Activated T-helper 1 cell treated with anti-CD3 and anti-CD28 coated beads, Interleukin-12 subunit alpha, Interleukin-12 subunit beta, Interleukin-2, Interleukin-4 antibody, amounts not matched to agents 30 ng/mL and 10 ng/mL and 1 ng/mL, durations not matched to agents 14 hours and 24 hours and 36 hours (primary cell): Measurements from ENCODE around the gene SKI. TPM values are rescaled to one million over a fixed set of nuclear protein-coding genes. Genes with fewer than 3 reads are reported as not detected.

Experiments used
- DNase-seq: peaks from one replicate; pipeline ENCODE4 v3.0.0; 2021; ENCODE audit warnings: low spot score
- H3K27ac Mint-ChIP-seq: one replicate; pipeline ENCODE4 v1.8.0; 2021; ENCODE audit warnings: mild to moderate bottlenecking, mixed read lengths
- H3K27me3 Mint-ChIP-seq: one replicate; pipeline ENCODE4 v1.8.0; 2022; ENCODE audit warnings: mild to moderate bottlenecking, moderate library complexity, mixed read lengths; ENCODE audit not compliant: insufficient read depth
- H3K36me3 Mint-ChIP-seq: one replicate; pipeline ENCODE4 v1.8.0; 2021; ENCODE audit warnings: low read depth, mixed read lengths
- H3K4me1 Mint-ChIP-seq: one replicate; pipeline ENCODE4 v1.8.0; 2021; ENCODE audit warnings: low read depth, mixed read lengths
- H3K4me3 Mint-ChIP-seq: one replicate; pipeline ENCODE4 v1.8.0; 2021; ENCODE audit warnings: mild to moderate bottlenecking, moderate library complexity, mixed read lengths
- H3K9me3 Mint-ChIP-seq: one replicate; pipeline ENCODE4 v1.8.0; 2021; ENCODE audit warnings: mixed read lengths
- intact Hi-C: fragments of 100-400 bp; cut with micrococcal nuclease; formaldehyde crosslinking; loops from one replicate; pipeline ENCODE4 v1.15.1; 2024
- total RNA-seq: library from RNA; stranded (reverse); gene quantifications from 2 replicates; pipeline ENCODE4 v1.2.3, GENCODE V29; 2022

Gene SKI
- total RNA-seq, 1 donor from 2014 or later, result 38.3 TPM

- DNase-seq, result no peak
- intact Hi-C loops, result no loop called here
- no peaks in the 10 kb centered on the region for H3K9me3 Mint-ChIP-seq
- no peaks in the 10 kb centered on the region for H3K4me1 Mint-ChIP-seq
- H3K36me3 Mint-ChIP-seq, result peaks cover 15% of the 10 kb centered on the region
- no peak overlapping the region for H3K4me3 Mint-ChIP-seq
- H3K27ac Mint-ChIP-seq, result no peak overlapping the region
- H3K27me3 Mint-ChIP-seq, result no peaks in the 10 kb centered on the region
Measured at GRCh38 chr1:2307064-2307605, 79.0 kb downstream of the SKI start.

- Mint-ChIP-seq H3K4me3 (no peak overlapping the region), H3K9me3 (no peaks in the 10 kb centered on the region), H3K36me3 (peaks cover 15% of the 10 kb centered on the region), H3K27me3 (no peaks in the 10 kb centered on the region), H3K27ac (no peak overlapping the region), H3K4me1 (no peaks in the 10 kb centered on the region)
- no peak for DNase-seq
- intact Hi-C loops, result no loop called here
Measured at GRCh38 chr1:2307972-2308371, 79.9 kb downstream of the SKI start.

GRCh38 chr1:2308844-2309243 is 80.7 kb downstream of the SKI start:
- DNase-seq, result no peak
- Mint-ChIP-seq H3K27ac (no peak overlapping the region), H3K4me1 (no peaks in the 10 kb centered on the region), H3K36me3 (peaks cover 15% of the 10 kb centered on the region), H3K27me3 (no peaks in the 10 kb centered on the region), H3K9me3 (no peaks in the 10 kb centered on the region), H3K4me3 (no peak overlapping the region)
- intact Hi-C loops, result no loop called here

- no peaks in the 10 kb centered on the region for H3K27me3 Mint-ChIP-seq
- no peak overlapping the region for H3K4me3 Mint-ChIP-seq
- H3K27ac Mint-ChIP-seq, result no peak overlapping the region
- no peaks in the 10 kb centered on the region for H3K4me1 Mint-ChIP-seq
- peaks cover 14% of the 10 kb centered on the region for H3K36me3 Mint-ChIP-seq
- no peaks in the 10 kb centered on the region for H3K9me3 Mint-ChIP-seq
- intact Hi-C loops, result no loop called here
- no peak for DNase-seq
Measured at GRCh38 chr1:2310332-2311183, 82.4 kb downstream of the SKI start.

GRCh38 chr1:2311184-2312032 is 83.3 kb downstream of the SKI start:
- intact Hi-C loops, result no loop called here
- H3K4me3 Mint-ChIP-seq, result no peak overlapping the region
- no peaks in the 10 kb centered on the region for H3K4me1 Mint-ChIP-seq
- DNase-seq, result no peak
- H3K36me3 Mint-ChIP-seq, result peaks cover 11% of the 10 kb centered on the region
- no peaks in the 10 kb centered on the region for H3K9me3 Mint-ChIP-seq
- H3K27me3 Mint-ChIP-seq, result no peaks in the 10 kb centered on the region
- H3K27ac Mint-ChIP-seq, result no peak overlapping the region

GRCh38 chr1:2312160-2312514 is 84.0 kb downstream of the SKI start:
- intact Hi-C loops, result no loop called here
- Mint-ChIP-seq H3K27ac (no peak overlapping the region), H3K4me1 (no peaks in the 10 kb centered on the region), H3K27me3 (no peaks in the 10 kb centered on the region), H3K36me3 (peaks cover 9% of the 10 kb centered on the region), H3K9me3 (no peaks in the 10 kb centered on the region), H3K4me3 (no peak overlapping the region)
- DNase-seq, result no peak

GRCh38 chr1:2312515-2313301 is 84.6 kb downstream of the SKI start:
- H3K27ac Mint-ChIP-seq, result no peak overlapping the region
- DNase-seq, result no peak
- H3K4me3 Mint-ChIP-seq, result no peak overlapping the region
- H3K27me3 Mint-ChIP-seq, result no peaks in the 10 kb centered on the region
- intact Hi-C loops, result no loop called here
- no peaks in the 10 kb centered on the region for H3K9me3 Mint-ChIP-seq
- H3K4me1 Mint-ChIP-seq, result no peaks in the 10 kb centered on the region
- H3K36me3 Mint-ChIP-seq, result peaks cover 6% of the 10 kb centered on the region

GRCh38 chr1:2313651-2314261 is 85.6 kb downstream of the SKI start:
- no peaks in the 10 kb centered on the region for H3K27me3 Mint-ChIP-seq
- H3K27ac Mint-ChIP-seq, result no peak overlapping the region
- H3K4me3 Mint-ChIP-seq, result no peak overlapping the region
- intact Hi-C loops, result loop anchor here (2.0 kb wide), 2 partner anchors 13 to 23 kb away; no protein-coding TSS in a partner anchor
- H3K36me3 Mint-ChIP-seq, result no peaks in the 10 kb centered on the region
- no peaks in the 10 kb centered on the region for H3K4me1 Mint-ChIP-seq
- no peaks in the 10 kb centered on the region for H3K9me3 Mint-ChIP-seq
- DNase-seq, result no peak

GRCh38 chr1:2314273-2314802 is 86.2 kb downstream of the SKI start:
- H3K9me3 Mint-ChIP-seq, result no peaks in the 10 kb centered on the region
- DNase-seq, result no peak
- no peaks in the 10 kb centered on the region for H3K27me3 Mint-ChIP-seq
- no peaks in the 10 kb centered on the region for H3K4me1 Mint-ChIP-seq
- H3K4me3 Mint-ChIP-seq, result no peak overlapping the region
- intact Hi-C loops, result loop anchor here (2.0 kb wide), 2 partner anchors 14 to 24 kb away; no protein-coding TSS in a partner anchor
- no peak overlapping the region for H3K27ac Mint-ChIP-seq
- no peaks in the 10 kb centered on the region for H3K36me3 Mint-ChIP-seq

GRCh38 chr1:2314803-2315673 is 86.9 kb downstream of the SKI start:
- Mint-ChIP-seq H3K4me1 (no peaks in the 10 kb centered on the region), H3K4me3 (no peak overlapping the region), H3K27me3 (no peaks in the 10 kb centered on the region), H3K27ac (peak overlapping the region; percentile 63), H3K36me3 (no peaks in the 10 kb centered on the region), H3K9me3 (no peaks in the 10 kb centered on the region)
- intact Hi-C loops, result loop anchor here (1.0 to 2.0 kb wide), 3 partner anchors 14 to 120 kb away; no protein-coding TSS in a partner anchor
- peak; percentile 45 for DNase-seq

GRCh38 chr1:2315674-2316450 is 87.7 kb downstream of the SKI start:
- Mint-ChIP-seq H3K27me3 (no peaks in the 10 kb centered on the region), H3K9me3 (no peaks in the 10 kb centered on the region), H3K27ac (peak overlapping the region; percentile 63), H3K4me3 (no peak overlapping the region), H3K36me3 (no peaks in the 10 kb centered on the region), H3K4me1 (no peaks in the 10 kb centered on the region)
- intact Hi-C loops, result loop anchor here (1.0 to 2.0 kb wide), 3 partner anchors 15 to 121 kb away; no protein-coding TSS in a partner anchor
- DNase-seq, result no peak
